DMS79 (cell line): ENCODE results near the gene GNB5.
"Not testable (repeated sequence)": the region's sequence is repeated elsewhere in the genome, so short reads cannot be mapped to it uniquely, and the experiment has no call there.

ENCODE experiments used
- DNase-seq: peaks from one replicate; lab custom pipeline; 2025; lab: John Stamatoyannopoulos, UW

Gene GNB5

GRCh38 chr15:52206446-52206845, 15.3 kb upstream of the GNB5 start:
- DNase-seq, result no peak

GRCh38 chr15:52204657-52205056, 13.5 kb upstream of the GNB5 start:
- DNase-seq, result no peak

GRCh38 chr15:52200831-52201365, 9.7 kb upstream of the GNB5 start:
- no peak for DNase-seq

DNA sequence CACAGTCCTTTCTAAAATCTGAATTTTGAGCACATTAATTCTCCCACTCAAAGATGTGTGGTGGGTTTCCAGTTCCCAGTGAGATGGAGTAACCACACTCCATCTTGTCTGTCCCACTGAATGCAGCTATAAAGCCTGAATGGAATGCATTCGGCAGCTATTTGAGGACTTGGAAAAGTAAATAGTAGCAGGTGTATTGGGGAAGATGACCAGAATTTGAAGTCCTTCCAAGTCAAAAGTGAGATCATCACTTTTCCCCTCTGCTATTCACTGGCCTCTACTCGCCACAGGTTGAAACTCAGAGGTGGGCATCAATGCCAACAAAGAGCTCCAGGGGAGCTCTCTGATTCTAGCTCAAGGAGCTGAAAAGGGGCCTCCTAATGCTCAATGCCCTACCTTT, 8.1 kb upstream of the GNB5 start:
- DNase-seq, result no peak

DNA sequence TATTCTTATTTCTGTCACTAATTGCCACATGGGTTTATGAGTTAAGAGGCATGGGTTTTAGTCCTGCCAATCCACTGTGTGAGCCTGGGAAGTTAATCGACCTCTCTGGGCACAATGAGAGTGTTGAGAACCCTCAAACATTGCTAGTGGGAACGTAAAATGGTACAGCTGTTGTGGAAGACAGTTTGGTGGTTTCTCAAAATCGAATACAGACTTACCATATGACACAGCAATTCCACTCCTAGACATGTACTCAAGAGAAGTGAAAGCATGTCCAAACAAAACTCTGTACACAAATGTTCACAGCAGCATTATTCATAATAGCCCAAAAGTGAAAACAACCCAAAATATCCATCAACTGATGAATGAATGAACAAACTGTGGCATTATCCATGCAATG, 5.7 kb upstream of the GNB5 start:
- DNase-seq, result no peak

- no peak for DNase-seq
Measured at GRCh38 chr15:52193791-52194190, 2.6 kb upstream of the GNB5 start.

DNA sequence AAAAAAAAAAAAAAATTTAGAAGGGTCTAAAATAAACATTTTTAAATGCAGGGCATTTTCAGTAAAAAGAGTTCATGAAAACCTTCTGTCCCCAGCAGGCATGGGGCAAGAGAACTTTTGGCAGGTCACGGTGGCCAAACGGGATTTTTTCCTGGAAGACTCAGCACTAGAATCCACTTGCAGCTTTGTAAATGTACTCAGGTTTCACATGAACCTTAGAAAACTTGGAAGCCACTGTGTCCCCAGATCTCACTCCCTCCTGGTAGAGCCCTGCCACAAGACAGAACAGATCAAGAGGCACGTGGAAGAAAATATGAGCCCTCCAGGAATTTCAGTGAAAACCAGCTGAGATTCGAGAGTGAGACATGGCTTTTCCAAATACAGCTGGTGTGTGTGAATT, 2.1 kb upstream of the GNB5 start:
- no peak for DNase-seq

- DNase-seq, result no peak
Measured at GRCh38 chr15:52186651-52187486, 4.3 kb downstream of the GNB5 start.

GRCh38 chr15:52185151-52185561, 6.0 kb downstream of the GNB5 start:
- DNase-seq, result no peak

- no peak for DNase-seq
Measured at GRCh38 chr15:52184721-52185120, 6.5 kb downstream of the GNB5 start.

GRCh38 chr15:52183562-52184173, 7.5 kb downstream of the GNB5 start:
- no peak for DNase-seq

- DNase-seq, result no peak
Measured at GRCh38 chr15:52181938-52182780, 9.0 kb downstream of the GNB5 start.

GRCh38 chr15:52180851-52181450, 10.2 kb downstream of the GNB5 start:
- no peak for DNase-seq

GRCh38 chr15:52180196-52180835, 10.9 kb downstream of the GNB5 start:
- DNase-seq, result no peak

DNA sequence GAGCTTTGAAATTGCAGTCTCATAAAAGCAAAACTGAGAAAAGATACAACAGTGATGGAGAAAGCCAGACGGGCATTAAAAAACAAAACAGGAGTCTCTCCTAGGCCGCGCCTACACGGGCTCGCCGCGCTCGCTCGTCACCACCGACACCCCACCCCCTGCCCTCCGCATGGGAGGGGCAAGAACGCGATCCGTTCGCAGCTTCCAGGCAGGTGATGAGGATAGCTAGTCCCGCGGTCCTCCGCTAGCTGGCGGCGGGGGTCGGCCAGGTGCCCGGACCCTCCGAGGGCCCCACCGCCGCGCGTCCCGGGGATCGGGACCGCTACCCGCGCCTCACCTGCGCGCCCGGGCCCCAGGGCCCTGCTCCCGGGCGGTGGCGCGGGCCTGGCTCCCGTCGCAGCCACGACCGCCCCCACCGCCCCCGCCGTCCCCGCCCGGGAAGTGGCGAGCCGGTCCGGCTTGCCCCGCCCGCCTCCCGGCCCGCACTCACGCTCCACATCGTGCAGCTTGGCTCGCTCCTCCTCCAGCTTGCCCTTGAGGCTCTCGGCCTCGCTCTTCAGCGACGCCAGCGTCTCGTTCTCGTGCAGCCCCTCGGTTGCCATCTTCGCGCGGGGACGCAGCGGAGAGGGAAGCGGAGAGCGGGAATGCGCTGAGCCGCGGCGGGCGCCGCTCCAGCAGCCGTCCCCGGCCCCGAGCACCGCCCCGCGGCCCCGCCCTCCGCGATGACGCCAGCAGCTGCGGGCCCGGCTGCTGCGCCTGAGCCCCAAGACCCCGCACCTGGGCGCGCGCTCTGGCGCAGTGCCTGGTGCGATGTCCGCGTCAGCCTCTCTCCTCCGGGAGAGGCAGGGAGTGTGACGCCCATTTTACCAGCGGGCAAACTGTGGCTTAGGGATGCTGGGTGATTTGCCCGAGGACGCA, 11.7 kb downstream of the GNB5 start:
- peak; percentile 32 for DNase-seq

GRCh38 chr15:52178765-52179164, 12.4 kb downstream of the GNB5 start:
- no peak for DNase-seq

GRCh38 chr15:52172869-52173268, 18.3 kb downstream of the GNB5 start:
- no peak for DNase-seq

DNA sequence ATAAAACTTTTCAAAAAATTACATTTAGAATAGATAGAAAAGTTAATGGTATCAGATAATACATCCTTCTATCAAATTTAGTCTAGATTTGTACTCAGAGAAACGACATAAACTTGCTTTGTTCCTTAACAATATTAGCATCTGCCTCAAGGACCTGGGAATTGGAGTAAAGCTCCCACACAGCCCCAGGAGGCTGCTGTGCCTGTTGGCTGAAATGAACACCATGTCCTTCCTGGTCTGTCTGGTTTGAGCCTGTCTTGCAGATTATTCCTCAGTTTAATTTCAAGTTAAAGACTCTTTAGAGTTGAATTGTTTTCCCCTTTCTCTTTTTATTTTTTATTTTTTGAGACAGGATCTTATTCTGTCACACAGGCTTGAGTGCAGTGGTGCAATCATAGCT, 19.4 kb downstream of the GNB5 start:
- no peak for DNase-seq

DNA sequence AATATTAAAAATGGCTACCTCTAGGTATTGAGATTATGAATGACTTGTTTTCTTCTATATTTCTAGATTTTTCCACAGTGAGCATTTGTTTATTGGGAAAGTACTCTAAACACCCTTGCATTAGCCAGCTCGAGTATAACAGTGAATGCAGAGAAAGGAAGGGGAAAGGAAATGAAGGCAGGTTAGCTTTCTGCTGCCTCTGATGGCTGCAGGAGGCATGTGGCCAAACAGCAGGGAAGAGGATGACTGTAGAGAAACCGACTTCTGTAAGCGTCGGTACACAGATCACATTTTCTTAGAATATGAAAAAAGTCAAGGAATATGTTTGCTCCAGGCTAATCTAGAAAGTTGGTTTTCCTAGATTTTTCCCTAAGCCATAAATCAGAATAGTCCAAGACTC, 19.8 kb downstream of the GNB5 start:
- DNase-seq, result no peak

DNA sequence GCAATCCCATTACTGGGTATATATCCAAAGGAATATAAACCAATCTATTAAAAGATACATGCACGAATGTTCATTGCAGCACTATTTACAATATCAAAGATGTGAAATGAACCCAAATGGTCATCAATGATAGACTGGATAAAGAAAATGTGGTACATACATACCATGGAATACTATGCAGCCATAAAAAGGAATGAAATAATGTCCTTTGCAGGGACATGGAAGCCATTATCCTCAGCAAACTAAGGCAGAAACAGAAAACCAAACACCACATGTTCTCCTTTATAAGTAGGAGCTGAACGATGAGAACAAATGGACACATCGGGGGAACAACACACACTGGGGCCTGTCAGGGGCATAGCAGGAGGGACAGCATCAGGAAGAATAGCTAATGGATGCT, 21.0 kb downstream of the GNB5 start:
- DNase-seq, result not testable (repeated sequence)
